Measurements from ENCODE around the gene MSANTD4. TPM values are rescaled to one million over a fixed set of nuclear protein-coding genes. Genes with fewer than 3 reads are reported as not detected.

MSANTD4 gene
- total RNA-seq, 1 donor from 2014 or later = 24.4 TPM

DNA sequence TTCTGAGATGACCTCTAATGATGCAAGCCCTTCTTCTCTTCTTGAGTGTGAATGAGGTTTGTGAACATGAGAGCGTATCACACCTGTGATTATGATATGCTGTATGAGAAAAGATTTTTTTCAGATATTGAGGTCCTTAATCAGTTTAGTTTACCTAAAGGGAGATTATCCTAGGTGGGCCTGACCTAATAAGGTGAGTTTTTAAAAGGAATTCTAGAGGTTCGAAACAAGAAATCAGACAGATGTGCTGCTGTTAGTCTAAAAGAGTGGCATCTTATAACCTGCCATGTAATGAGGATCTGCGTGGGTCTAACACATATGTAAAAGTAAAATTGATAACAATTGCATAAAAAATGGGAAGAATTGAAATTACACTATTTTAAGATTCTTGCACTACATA is 33.8 kb downstream of the MSANTD4 start:
- no peak for DNase-seq (ENCODE audit: low spot score in 2 of 2, unreplicated experiment in 2 of 2)
- TF ChIP-seq, protein P1, sequence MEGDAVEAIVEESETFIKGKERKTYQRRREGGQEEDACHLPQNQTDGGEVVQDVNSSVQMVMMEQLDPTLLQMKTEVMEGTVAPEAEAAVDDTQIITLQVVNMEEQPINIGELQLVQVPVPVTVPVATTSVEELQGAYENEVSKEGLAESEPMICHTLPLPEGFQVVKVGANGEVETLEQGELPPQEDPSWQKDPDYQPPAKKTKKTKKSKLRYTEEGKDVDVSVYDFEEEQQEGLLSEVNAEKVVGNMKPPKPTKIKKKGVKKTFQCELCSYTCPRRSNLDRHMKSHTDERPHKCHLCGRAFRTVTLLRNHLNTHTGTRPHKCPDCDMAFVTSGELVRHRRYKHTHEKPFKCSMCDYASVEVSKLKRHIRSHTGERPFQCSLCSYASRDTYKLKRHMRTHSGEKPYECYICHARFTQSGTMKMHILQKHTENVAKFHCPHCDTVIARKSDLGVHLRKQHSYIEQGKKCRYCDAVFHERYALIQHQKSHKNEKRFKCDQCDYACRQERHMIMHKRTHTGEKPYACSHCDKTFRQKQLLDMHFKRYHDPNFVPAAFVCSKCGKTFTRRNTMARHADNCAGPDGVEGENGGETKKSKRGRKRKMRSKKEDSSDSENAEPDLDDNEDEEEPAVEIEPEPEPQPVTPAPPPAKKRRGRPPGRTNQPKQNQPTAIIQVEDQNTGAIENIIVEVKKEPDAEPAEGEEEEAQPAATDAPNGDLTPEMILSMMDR (IDR thresholded peaks at IDR 0.05; ENCODE audit: unreplicated experiment) = no peak
- Mint-ChIP-seq H3K4me3 (no peak overlapping the region), H3K27ac (no peak overlapping the region), H3K36me3 (peaks cover 9% of the 10 kb centered on the region), H3K9me3 (peaks cover 15% of the 10 kb centered on the region), H3K4me1 (peaks cover 3% of the 10 kb centered on the region), H3K27me3 (ENCODE audit: low read depth) (no peaks in the 10 kb centered on the region)

DNA sequence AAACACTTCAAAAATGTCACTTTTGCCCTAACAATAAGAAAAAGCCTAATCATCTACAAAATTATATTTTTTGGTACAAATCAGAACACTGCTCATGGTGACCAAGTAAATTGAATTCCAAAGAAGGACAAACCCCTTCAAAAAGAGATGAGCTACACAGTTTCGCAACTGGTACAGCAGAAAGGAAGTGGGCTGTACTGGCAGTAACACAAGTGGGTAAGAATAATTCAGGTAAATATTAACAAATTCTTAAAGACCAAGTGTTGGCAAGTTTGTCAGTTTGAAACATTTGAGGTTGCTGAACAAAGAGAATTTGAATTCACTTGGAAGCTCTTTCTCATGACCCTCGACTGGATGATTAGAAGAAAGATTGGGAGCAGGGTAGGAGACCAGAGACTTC is 35.5 kb downstream of the MSANTD4 start:
- Mint-ChIP-seq H3K4me1 (peaks cover 3% of the 10 kb centered on the region), H3K4me3 (no peak overlapping the region), H3K9me3 (no peaks in the 10 kb centered on the region), H3K27ac (no peak overlapping the region), H3K36me3 (peaks cover 3% of the 10 kb centered on the region), H3K27me3 (ENCODE audit: low read depth) (no peaks in the 10 kb centered on the region)
- no peak for DNase-seq (ENCODE audit: low spot score in 2 of 2, unreplicated experiment in 2 of 2)
- TF ChIP-seq, protein P1 (IDR thresholded peaks at IDR 0.05; ENCODE audit: unreplicated experiment) = no peak

DNA sequence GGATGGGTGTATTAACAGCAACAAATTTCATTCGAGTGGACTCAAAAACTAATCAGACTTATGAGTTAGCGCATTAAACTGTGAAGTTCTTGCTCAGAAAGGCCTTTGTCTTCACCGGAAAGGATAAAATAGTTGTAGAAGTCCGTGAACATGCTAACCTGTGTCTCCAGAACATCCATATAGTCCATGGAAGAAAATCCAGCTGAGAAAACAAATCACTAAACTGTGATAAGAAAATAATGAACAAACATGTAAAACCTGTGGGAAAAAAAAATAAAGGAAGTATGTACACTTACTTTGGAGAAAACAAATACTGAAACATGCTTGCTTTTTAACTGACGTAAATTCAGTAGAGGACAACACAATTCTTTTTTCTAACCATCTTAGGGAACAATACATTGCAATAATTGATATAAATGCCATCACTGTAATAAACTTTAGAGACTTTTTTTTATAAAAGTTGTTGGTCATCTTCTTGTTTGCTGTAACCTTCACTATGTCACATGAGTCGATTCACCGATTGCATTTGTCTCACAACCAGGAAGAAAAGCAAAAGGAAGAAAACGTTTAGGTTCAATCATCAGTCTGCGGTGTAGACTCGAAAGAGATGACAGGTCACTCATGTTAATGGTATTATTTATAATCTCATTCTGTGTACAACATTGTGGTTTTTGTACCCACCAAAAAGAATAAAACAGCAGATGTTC is 41.9 kb downstream of the MSANTD4 start:
- no peak overlapping the region for H3K27ac Mint-ChIP-seq

DNA sequence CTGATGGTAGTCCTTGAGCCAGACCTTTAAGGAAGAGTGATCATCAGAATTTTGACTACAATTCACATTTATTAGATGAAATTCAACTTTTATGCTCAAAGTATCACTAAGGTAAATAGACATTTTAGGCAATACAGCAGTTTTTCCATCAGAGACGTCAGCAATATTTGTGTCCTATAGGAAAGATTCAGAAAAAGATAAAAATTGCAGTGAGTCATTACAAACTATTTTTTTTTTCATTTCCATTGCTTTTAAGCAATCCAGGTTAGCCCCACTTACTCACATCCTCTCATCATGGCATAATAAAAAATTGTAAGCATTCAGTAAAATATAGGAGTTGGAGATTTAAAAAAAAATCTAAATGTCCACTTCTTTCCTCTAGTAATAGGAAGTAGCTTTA is 46.9 kb downstream of the MSANTD4 start:
- Mint-ChIP-seq H3K4me3 (no peak overlapping the region), H3K36me3 (peaks cover 12% of the 10 kb centered on the region), H3K4me1 (no peaks in the 10 kb centered on the region), H3K27ac (no peak overlapping the region), H3K9me3 (no peaks in the 10 kb centered on the region), H3K27me3 (ENCODE audit: low read depth) (no peaks in the 10 kb centered on the region)
- no peak for DNase-seq (ENCODE audit: low spot score in 2 of 2, unreplicated experiment in 2 of 2)
- TF ChIP-seq, protein P1 (IDR thresholded peaks at IDR 0.05; ENCODE audit: unreplicated experiment) = no peak

More for the DNA sequence above, 41.9 kb downstream of the MSANTD4 start:
- Mint-ChIP-seq H3K27me3 (ENCODE audit: low read depth) (no peaks in the 10 kb centered on the region), H3K4me3 (no peak overlapping the region), H3K36me3 (peaks cover 22% of the 10 kb centered on the region), H3K9me3 (no peaks in the 10 kb centered on the region), H3K4me1 (no peaks in the 10 kb centered on the region)
- TF ChIP-seq, protein P1 (IDR thresholded peaks at IDR 0.05; ENCODE audit: unreplicated experiment) = no peak
- no peak for DNase-seq (ENCODE audit: low spot score in 2 of 2, unreplicated experiment in 2 of 2)

DNA sequence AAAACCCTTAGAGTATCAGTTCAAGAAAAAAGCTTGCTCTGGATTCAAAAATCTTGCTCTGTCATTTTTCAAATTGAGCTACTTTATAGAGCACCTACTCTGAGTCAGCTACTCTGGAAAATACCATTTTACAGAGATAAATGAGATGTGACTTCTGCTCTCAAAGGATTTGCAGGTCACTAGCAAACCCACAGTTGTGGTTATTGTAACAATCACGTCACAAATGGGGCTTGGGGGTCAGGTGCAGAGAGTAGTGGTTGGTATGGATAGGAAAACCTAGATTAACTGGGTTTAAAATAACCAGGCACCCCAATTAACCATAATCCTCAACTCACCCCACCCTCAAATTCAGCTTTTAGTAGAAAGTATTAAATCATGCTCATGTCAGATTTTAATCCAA is 52.3 kb downstream of the MSANTD4 start:
- Mint-ChIP-seq H3K27ac (no peak overlapping the region), H3K27me3 (ENCODE audit: low read depth) (no peaks in the 10 kb centered on the region), H3K4me1 (no peaks in the 10 kb centered on the region), H3K36me3 (no peaks in the 10 kb centered on the region), H3K9me3 (no peaks in the 10 kb centered on the region), H3K4me3 (no peak overlapping the region)
- TF ChIP-seq, protein P1 (IDR thresholded peaks at IDR 0.05; ENCODE audit: unreplicated experiment) = no peak
- DNase-seq (ENCODE audit: low spot score in 2 of 2, unreplicated experiment in 2 of 2) = no peak

Data from mesothelial cell of epicardium (in vitro differentiated cells).